Fibroblast of the conjunctiva (primary cell): Measurements from ENCODE around the gene ARRB2.

Experiments
- DNase-seq: peaks from one replicate; pipeline ENCODE4 v3.0.0-alpha.2; 2010; ENCODE audit warnings: low read depth

ARRB2 gene

GRCh38 chr17:4759776-4760236 lies 49.4 kb downstream of the ARRB2 start:
- no peak for DNase-seq

- no peak for DNase-seq
Observed at GRCh38 chr17:4764595-4764994, 54.2 kb downstream of the ARRB2 start.

- no peak for DNase-seq
Observed at GRCh38 chr17:4766201-4766600, 55.8 kb downstream of the ARRB2 start.

GRCh38 chr17:4766723-4767122 lies 56.3 kb downstream of the ARRB2 start:
- no peak for DNase-seq

- DNase-seq, result no peak
Observed at GRCh38 chr17:4768298-4768697, 57.9 kb downstream of the ARRB2 start.

GRCh38 chr17:4769628-4770027 lies 59.2 kb downstream of the ARRB2 start:
- DNase-seq, result no peak
